Hematopoietic multipotent progenitor cell treated with erythropoietin and hydrocortisone succinate and interleukin-3 and kit ligand, for 4 days (in vitro differentiated cells): ENCODE results near the gene TRAF3.
"Not testable (repeated sequence)": the region's sequence is repeated elsewhere in the genome, so short reads cannot be mapped to it uniquely, and the experiment has no call there.

Source experiments
- DNase-seq: peaks from one replicate; pipeline ENCODE4 v3.0.0-alpha.2; 2015

The TRAF3 gene

DNA sequence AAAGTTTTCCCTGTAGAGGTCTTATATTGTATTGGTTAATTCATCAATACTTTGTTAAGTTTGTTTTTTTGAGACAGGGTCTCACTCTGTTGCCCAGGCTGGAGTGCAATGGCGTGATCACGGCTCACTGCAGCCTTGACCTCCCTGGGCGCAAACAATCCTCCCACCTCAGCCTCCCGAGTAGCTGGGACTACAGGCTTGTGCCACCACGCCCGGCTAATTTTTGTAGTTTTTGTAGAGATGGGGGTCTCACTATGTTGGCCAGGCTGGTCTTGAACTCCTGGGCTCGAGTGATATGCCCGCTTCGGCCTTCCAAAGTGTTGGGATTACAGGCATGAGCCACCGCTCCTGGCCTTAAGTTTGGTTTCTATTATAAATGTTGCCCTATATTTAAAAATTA lies 149.6 kb downstream of the TRAF3 start:
- not testable (repeated sequence) for DNase-seq

DNA sequence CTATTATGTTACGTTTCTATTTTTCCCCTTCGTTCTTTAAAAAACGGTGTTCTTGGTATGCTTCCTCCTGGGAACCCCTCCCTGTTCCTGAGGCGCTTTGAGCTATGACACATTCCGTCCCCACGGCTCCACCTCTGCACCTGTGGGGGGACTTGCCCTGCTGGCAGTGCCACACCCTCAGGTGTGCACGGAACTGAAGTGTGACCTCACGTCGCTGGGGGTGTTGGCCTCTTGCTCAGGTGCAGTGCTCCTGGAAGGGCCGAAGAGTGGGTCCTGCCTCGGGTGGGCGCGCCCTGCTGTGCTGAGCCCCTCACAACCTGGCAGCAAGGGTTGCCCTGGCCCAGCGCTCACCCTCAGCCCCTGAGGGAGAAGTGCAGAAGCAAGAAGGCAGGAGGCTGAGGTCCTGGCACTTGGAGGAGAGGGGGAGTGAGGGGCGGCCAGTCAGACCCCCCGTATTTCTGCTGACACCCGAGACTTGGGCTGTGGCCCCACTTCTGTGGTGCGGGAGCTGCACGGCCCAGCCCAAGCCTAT lies 150.2 kb downstream of the TRAF3 start:
- no peak for DNase-seq

DNA sequence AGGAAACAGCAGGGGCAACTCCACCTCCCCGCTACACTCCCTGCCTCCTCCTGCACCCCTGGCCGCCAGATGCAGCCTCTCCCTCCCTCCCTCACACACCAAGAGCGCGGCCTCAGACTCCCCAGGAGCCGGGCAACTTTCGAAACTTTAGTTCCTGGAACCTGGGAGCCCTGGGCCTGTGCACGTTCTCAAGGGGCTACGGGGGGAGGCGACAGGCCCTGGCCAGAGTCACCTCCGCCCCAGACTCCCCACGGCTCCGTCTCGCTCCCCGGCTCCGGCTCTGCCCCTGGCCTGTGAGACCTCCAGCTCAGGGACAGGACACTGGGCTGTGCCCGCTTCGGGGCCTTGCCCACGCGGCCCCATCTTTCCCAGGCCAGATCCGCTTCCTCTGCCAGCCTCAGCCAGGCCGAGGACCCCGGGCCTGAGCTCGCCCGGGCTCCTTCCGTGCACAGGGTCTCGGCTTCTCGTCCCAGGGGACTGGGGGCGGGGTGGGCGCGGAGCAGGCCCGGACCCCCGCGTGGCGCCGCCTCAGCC lies 150.7 kb downstream of the TRAF3 start:
- DNase-seq = peak; percentile 60

- DNase-seq = peak; percentile 89
Measured at GRCh38 chr14:102928412-102929240, 151.4 kb downstream of the TRAF3 start.

- DNase-seq = no peak
Measured at GRCh38 chr14:102929241-102930137, 152.2 kb downstream of the TRAF3 start.

GRCh38 chr14:102930138-102930752 lies 153.0 kb downstream of the TRAF3 start:
- DNase-seq = peak; percentile 38

GRCh38 chr14:102930753-102931579 lies 153.7 kb downstream of the TRAF3 start:
- no peak for DNase-seq

- DNase-seq = no peak
Measured at GRCh38 chr14:102931580-102932285, 154.5 kb downstream of the TRAF3 start.

DNA sequence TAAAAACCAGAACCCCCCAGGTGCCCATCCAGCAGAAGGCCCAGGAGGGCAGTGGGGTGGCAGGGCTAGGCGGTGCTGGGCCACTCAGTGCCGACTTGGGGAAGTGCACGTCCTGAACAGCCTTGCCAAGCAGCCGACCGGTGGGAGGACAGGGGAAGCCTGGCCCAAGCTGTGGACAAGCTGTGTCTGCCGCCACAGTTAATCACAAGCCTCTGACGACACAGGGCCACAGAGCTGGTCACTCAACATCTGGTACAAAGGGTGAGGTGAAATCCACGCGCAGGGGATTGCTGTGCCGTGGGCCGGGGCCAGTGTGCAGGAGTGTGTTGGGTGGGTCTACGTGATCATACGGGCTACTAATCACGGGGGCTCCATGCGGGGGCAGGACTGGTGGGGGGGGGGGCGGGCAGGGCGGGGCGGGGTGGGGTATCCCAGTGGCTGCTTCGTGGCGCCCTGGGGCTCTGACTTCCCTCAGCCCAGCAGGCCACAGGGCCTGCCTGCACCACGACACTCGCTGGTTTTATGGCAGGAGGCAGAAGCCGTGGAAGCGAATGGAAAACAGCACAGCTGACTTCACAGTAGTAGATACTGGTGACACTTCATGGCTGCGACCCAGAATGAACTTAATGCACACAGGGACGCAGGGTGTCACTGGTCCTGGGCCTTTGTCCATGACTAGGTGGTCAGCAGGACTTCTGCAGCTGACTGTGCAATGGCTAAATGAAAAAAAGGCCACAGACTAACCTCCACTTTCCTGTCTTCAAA lies 155.4 kb downstream of the TRAF3 start:
- no peak for DNase-seq

- DNase-seq = no peak
Measured at GRCh38 chr14:102933618-102934231, 156.5 kb downstream of the TRAF3 start.

- no peak for DNase-seq
Measured at GRCh38 chr14:102935756-102936155, 158.5 kb downstream of the TRAF3 start.

- DNase-seq = no peak
Measured at GRCh38 chr14:102937331-102938175, 160.3 kb downstream of the TRAF3 start.

GRCh38 chr14:102938191-102938590 lies 160.9 kb downstream of the TRAF3 start:
- DNase-seq = no peak

GRCh38 chr14:102939329-102939728 lies 162.1 kb downstream of the TRAF3 start:
- DNase-seq = no peak

GRCh38 chr14:102939820-102940561 lies 162.7 kb downstream of the TRAF3 start:
- no peak for DNase-seq

DNA sequence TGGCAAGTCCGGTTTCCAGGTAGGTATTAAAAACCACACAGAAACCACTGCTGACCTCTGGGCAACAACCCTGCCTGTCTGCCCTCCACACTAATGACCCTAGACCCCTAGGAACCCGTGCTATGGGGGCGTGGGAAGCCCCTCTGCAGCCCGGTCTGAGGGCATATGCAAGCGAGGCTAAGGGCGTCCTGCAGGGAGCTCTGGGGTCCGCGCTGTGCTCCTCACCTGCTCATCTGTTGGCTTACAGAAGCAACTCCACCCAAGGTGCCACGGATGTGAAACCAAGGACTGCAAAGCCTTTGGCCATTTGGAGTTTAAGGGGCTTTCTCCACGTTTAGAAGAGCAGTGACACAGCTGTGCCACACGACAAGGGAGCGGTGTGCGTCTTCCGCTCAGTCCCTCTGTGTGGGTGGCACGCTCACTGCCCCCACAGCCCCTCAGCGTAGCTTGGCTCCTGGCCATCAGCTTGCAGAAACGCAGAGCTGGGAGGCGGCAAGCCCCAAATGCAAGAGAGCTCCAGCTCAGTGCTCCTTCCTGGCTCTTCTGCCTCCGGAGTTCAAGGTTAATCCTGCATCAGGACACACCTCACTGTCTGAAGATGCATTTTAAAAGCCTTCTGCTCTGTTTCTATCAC lies 163.6 kb downstream of the TRAF3 start:
- no peak for DNase-seq

GRCh38 chr14:102941419-102942011 lies 164.3 kb downstream of the TRAF3 start:
- no peak for DNase-seq
